Measurements from ENCODE around the gene METRN.

METRN gene

GRCh38 chr16:714558-715476, at the start of gene METRN:
Gene METRN, plus strand, starts transcription at chr16:715118. Its CDS starts 172 bp downstream, at chr16:715290.
- peak; percentile 93 for DNase-seq

- DNase-seq, result no peak
Measured at GRCh38 chr16:666572-666971, 48.3 kb upstream of the METRN start.

- no peak for DNase-seq
Measured at GRCh38 chr16:667113-667779, 47.7 kb upstream of the METRN start.

- peak; percentile 96 for DNase-seq
Measured at GRCh38 chr16:667780-668518, 47.0 kb upstream of the METRN start, which contains the start of gene RHOT2. Gene RHOT2, plus strand, starts transcription at chr16:668132. Its CDS starts 68 bp downstream, at chr16:668200.

GRCh38 chr16:668519-669171, 46.3 kb upstream of the METRN start:
- DNase-seq, result peak; percentile 30

GRCh38 chr16:669666-670065, 45.3 kb upstream of the METRN start:
- no peak for DNase-seq

GRCh38 chr16:670485-671352, 44.2 kb upstream of the METRN start:
- no peak for DNase-seq

- no peak for DNase-seq
Measured at GRCh38 chr16:671353-672131, 43.4 kb upstream of the METRN start.

GRCh38 chr16:672371-672770, 42.5 kb upstream of the METRN start:
- no peak for DNase-seq

GRCh38 chr16:672851-673250, 42.1 kb upstream of the METRN start:
- DNase-seq, result no peak

- DNase-seq, result no peak
Measured at GRCh38 chr16:673399-673991, 41.4 kb upstream of the METRN start.

- DNase-seq, result no peak
Measured at GRCh38 chr16:674214-674881, 40.6 kb upstream of the METRN start.

GRCh38 chr16:674968-675883, 39.7 kb upstream of the METRN start, which contains the start of gene RHBDL1:
Gene RHBDL1, plus strand, starts transcription at chr16:675671. Its CDS starts 120 bp downstream, at chr16:675791.
- DNase-seq, result peak; percentile 28

- no peak for DNase-seq
Measured at GRCh38 chr16:675884-676564, 38.9 kb upstream of the METRN start.

GRCh38 chr16:676565-676902, 38.4 kb upstream of the METRN start:
- no peak for DNase-seq

GRCh38 chr16:676913-677312, 38.0 kb upstream of the METRN start:
- no peak for DNase-seq

- no peak for DNase-seq
Measured at GRCh38 chr16:677316-678190, 37.4 kb upstream of the METRN start.

All from activated CD4-positive, alpha-beta T cell treated with anti-CD3 and anti-CD28 coated beads, Interleukin-2, Interleukin-6, amounts not matched to agents 100 ng/mL and 50 ng/mL, durations not matched to agents 16 hours and 8 hours (primary cell).